Measurements from ENCODE around the gene NUTF2. TPM values are rescaled to one million over a fixed set of nuclear protein-coding genes. Genes with fewer than 3 reads are reported as not detected.

Gene NUTF2
- total RNA-seq, 6 experiments from 2014 or later: 182 to 195 (median 185) TPM

GRCh38 chr16:67865318-67865717 lies 18.6 kb downstream of the NUTF2 start:
- Mint-ChIP-seq H3K9me3 (no peaks in the 10 kb centered on the region), H3K27ac (peak overlapping the region; percentile 64), H3K27me3 (ENCODE audit: insufficient read depth) (0 out of 2 replicates have a peak, but pooled peaks cover 2% of the 10 kb centered on the region), H3K4me1 (ENCODE audit: low read depth) (peaks cover 41% of the 10 kb centered on the region), H3K4me3 (no peak overlapping the region), H3K36me3 (ENCODE audit: low read depth) (peaks cover 14% of the 10 kb centered on the region)
- TF ChIP-seq CTCF (IDR thresholded peaks at IDR 0.05): peak; percentile 69
- peak; percentile 47 for DNase-seq

- Mint-ChIP-seq H3K27ac (no peak overlapping the region), H3K4me3 (no peak overlapping the region), H3K36me3 (ENCODE audit: low read depth) (peaks cover 22% of the 10 kb centered on the region), H3K4me1 (ENCODE audit: low read depth) (peaks cover 18% of the 10 kb centered on the region), H3K27me3 (ENCODE audit: insufficient read depth) (peaks cover 2% of the 10 kb centered on the region; the same call in 1 of the 2 replicates), H3K9me3 (no peaks in the 10 kb centered on the region)
- no peak for TF ChIP-seq CTCF (IDR thresholded peaks at IDR 0.05)
- DNase-seq: no peak
These were observed 21.6 kb downstream of the NUTF2 start for GRCh38 chr16:67868290-67868689.

GRCh38 chr16:67869653-67870052 lies 22.9 kb downstream of the NUTF2 start:
- no peak for DNase-seq
- H3K27me3 Mint-ChIP-seq (ENCODE audit: insufficient read depth): peaks cover 2% of the 10 kb centered on the region
- H3K4me1 Mint-ChIP-seq (ENCODE audit: low read depth): peaks cover 20% of the 10 kb centered on the region
- TF ChIP-seq CTCF (IDR thresholded peaks at IDR 0.05): no peak
- H3K36me3 Mint-ChIP-seq (ENCODE audit: low read depth): peaks cover 22% of the 10 kb centered on the region
- no peak overlapping the region for H3K27ac Mint-ChIP-seq
- H3K9me3 Mint-ChIP-seq: no peaks in the 10 kb centered on the region
- no peak overlapping the region for H3K4me3 Mint-ChIP-seq

GRCh38 chr16:67871256-67871655 lies 24.5 kb downstream of the NUTF2 start:
- H3K4me3 Mint-ChIP-seq: no peak overlapping the region
- DNase-seq: no peak
- H3K36me3 Mint-ChIP-seq (ENCODE audit: low read depth): peaks cover 14% of the 10 kb centered on the region
- H3K27me3 Mint-ChIP-seq (ENCODE audit: insufficient read depth): peaks cover 2% of the 10 kb centered on the region
- no peak for TF ChIP-seq CTCF (IDR thresholded peaks at IDR 0.05)
- H3K4me1 Mint-ChIP-seq (ENCODE audit: low read depth): peaks cover 29% of the 10 kb centered on the region
- peak overlapping the region; percentile 56 for H3K27ac Mint-ChIP-seq
- no peaks in the 10 kb centered on the region for H3K9me3 Mint-ChIP-seq

GRCh38 chr16:67872131-67872630 lies 25.4 kb downstream of the NUTF2 start:
- peak overlapping the region; percentile 88 for H3K27ac Mint-ChIP-seq
- no peaks in the 10 kb centered on the region; the same call in none of the 2 replicates for H3K27me3 Mint-ChIP-seq (ENCODE audit: insufficient read depth)
- TF ChIP-seq CTCF (IDR thresholded peaks at IDR 0.05): no peak
- DNase-seq: no peak
- peaks cover 29% of the 10 kb centered on the region for H3K4me1 Mint-ChIP-seq (ENCODE audit: low read depth)
- H3K36me3 Mint-ChIP-seq (ENCODE audit: low read depth): peaks cover 19% of the 10 kb centered on the region
- H3K4me3 Mint-ChIP-seq: peak overlapping the region; percentile 96
- no peaks in the 10 kb centered on the region for H3K9me3 Mint-ChIP-seq

Measured in HFFc6 (cell line).